Effector memory CD8-positive, alpha-beta T cell (primary cell): Measurements from ENCODE around the gene DOCK2.

Experiments
- ATAC-seq: fragments of 150-1000 bp; cut with Tn5 transposase; replicated peaks from 2 replicates; pipeline ENCODE4 v1.10.0; 2021; ENCODE audit warnings: mild to moderate bottlenecking, moderate library complexity
- DNase-seq, 3 experiments: peaks; one replicate each; pipeline ENCODE4 v3.0.0; 2021
- H3K27ac Mint-ChIP-seq, 2 donors: one replicate each; pipeline ENCODE4 v1.8.0; 2022; ENCODE audit warnings: mild to moderate bottlenecking in 2 of 2, mixed read lengths in 2 of 2, moderate library complexity in 2 of 2
- H3K27me3 Mint-ChIP-seq, 2 donors: one replicate each; pipeline ENCODE4 v1.8.0; 2022; ENCODE audit warnings: mixed read lengths in 2 of 2
- H3K36me3 Mint-ChIP-seq: one replicate; pipeline ENCODE4 v1.8.0; 2022; ENCODE audit warnings: mild to moderate bottlenecking, moderate library complexity, mixed read lengths; ENCODE audit not compliant: insufficient read depth
- H3K4me1 Mint-ChIP-seq, 2 donors: one replicate each; pipeline ENCODE4 v1.8.0; 2022; ENCODE audit warnings: low read depth in 2 of 2, mixed read lengths in 2 of 2
- H3K4me3 Mint-ChIP-seq, 2 donors: one replicate each; pipeline ENCODE4 v1.8.0; 2022; ENCODE audit warnings: mild to moderate bottlenecking in 2 of 2, mixed read lengths in 2 of 2, moderate library complexity in 2 of 2
- H3K9me3 Mint-ChIP-seq, 2 donors: one replicate each; pipeline ENCODE4 v1.8.0; 2022; ENCODE audit warnings: mixed read lengths in 2 of 2

The DOCK2 gene

GRCh38 chr5:170055606-170056005 lies 418.5 kb downstream of the DOCK2 start:
- Mint-ChIP-seq H3K27ac (peak overlapping the region in 1 of 2 donors; percentile 44), H3K4me1 (peaks cover 0 to 9% of the 10 kb centered on the region in 2 donors), H3K4me3 (no peak overlapping the region), H3K27me3 (no peaks in the 10 kb centered on the region), H3K9me3 (peaks cover 0 to 2% of the 10 kb centered on the region in 2 donors), H3K36me3 (peaks cover 44% of the 10 kb centered on the region)
- no peak for ATAC-seq
- DNase-seq = no peak

- Mint-ChIP-seq H3K27ac (no peak overlapping the region), H3K9me3 (peaks cover 0 to 2% of the 10 kb centered on the region in 2 donors), H3K36me3 (peaks cover 42% of the 10 kb centered on the region), H3K4me3 (no peak overlapping the region), H3K27me3 (no peaks in the 10 kb centered on the region), H3K4me1 (peaks cover 0 to 3% of the 10 kb centered on the region in 2 donors)
- ATAC-seq (no peak), DNase-seq (no peak)
These were observed 419.6 kb downstream of the DOCK2 start for GRCh38 chr5:170056561-170057267.

GRCh38 chr5:170057311-170057710 lies 420.2 kb downstream of the DOCK2 start:
- Mint-ChIP-seq H3K9me3 (peaks cover 0 to 2% of the 10 kb centered on the region in 2 donors), H3K36me3 (peaks cover 41% of the 10 kb centered on the region), H3K27me3 (no peaks in the 10 kb centered on the region), H3K27ac (peak overlapping the region in 1 of 2 donors; percentile 35), H3K4me1 (no peaks in the 10 kb centered on the region), H3K4me3 (no peak overlapping the region)
- DNase-seq = no peak
- no peak for ATAC-seq

GRCh38 chr5:170059221-170059620 lies 422.1 kb downstream of the DOCK2 start:
- Mint-ChIP-seq H3K4me1 (no peaks in the 10 kb centered on the region), H3K27me3 (no peaks in the 10 kb centered on the region), H3K27ac (no peak overlapping the region), H3K9me3 (peaks cover 0 to 2% of the 10 kb centered on the region in 2 donors), H3K4me3 (no peak overlapping the region), H3K36me3 (peaks cover 39% of the 10 kb centered on the region)
- DNase-seq (no peak), ATAC-seq (no peak)

GRCh38 chr5:170067152-170067551 lies 430.1 kb downstream of the DOCK2 start:
- H3K27me3 Mint-ChIP-seq = no peaks in the 10 kb centered on the region
- H3K36me3 Mint-ChIP-seq = peaks cover 40% of the 10 kb centered on the region
- no peak for ATAC-seq
- H3K27ac Mint-ChIP-seq = peak overlapping the region in 1 of 2 donors; percentile 44
- no peaks in the 10 kb centered on the region for H3K9me3 Mint-ChIP-seq
- no peaks in the 10 kb centered on the region for H3K4me1 Mint-ChIP-seq
- DNase-seq = no peak
- H3K4me3 Mint-ChIP-seq = no peak overlapping the region

GRCh38 chr5:170067574-170068170 lies 430.6 kb downstream of the DOCK2 start:
- H3K4me3 Mint-ChIP-seq = no peak overlapping the region
- DNase-seq (no peak), ATAC-seq (no peak)
- H3K4me1 Mint-ChIP-seq = no peaks in the 10 kb centered on the region
- no peaks in the 10 kb centered on the region for H3K27me3 Mint-ChIP-seq
- H3K27ac Mint-ChIP-seq = no peak overlapping the region
- H3K9me3 Mint-ChIP-seq = no peaks in the 10 kb centered on the region
- H3K36me3 Mint-ChIP-seq = peaks cover 40% of the 10 kb centered on the region

GRCh38 chr5:170069512-170069911 lies 432.4 kb downstream of the DOCK2 start:
- no peak for ATAC-seq
- Mint-ChIP-seq H3K4me3 (no peak overlapping the region), H3K36me3 (peaks cover 39% of the 10 kb centered on the region), H3K27me3 (no peaks in the 10 kb centered on the region), H3K4me1 (no peaks in the 10 kb centered on the region), H3K27ac (peak overlapping the region in 1 of 2 donors; percentile 62), H3K9me3 (no peaks in the 10 kb centered on the region)
- DNase-seq = no peak

- ATAC-seq (no peak), DNase-seq (no peak)
- H3K36me3 Mint-ChIP-seq = peaks cover 48% of the 10 kb centered on the region
- peak overlapping the region; percentile 9 to 33 for H3K27ac Mint-ChIP-seq
- no peaks in the 10 kb centered on the region for H3K27me3 Mint-ChIP-seq
- no peak overlapping the region for H3K4me3 Mint-ChIP-seq
- no peaks in the 10 kb centered on the region for H3K4me1 Mint-ChIP-seq
- H3K9me3 Mint-ChIP-seq = no peaks in the 10 kb centered on the region
These were observed 433.7 kb downstream of the DOCK2 start for GRCh38 chr5:170070556-170071412.

GRCh38 chr5:170071748-170072147 lies 434.7 kb downstream of the DOCK2 start:
- Mint-ChIP-seq H3K9me3 (no peaks in the 10 kb centered on the region), H3K4me3 (no peak overlapping the region), H3K27me3 (no peaks in the 10 kb centered on the region), H3K4me1 (no peaks in the 10 kb centered on the region), H3K27ac (peak overlapping the region in 1 of 2 donors; percentile 33), H3K36me3 (peaks cover 51% of the 10 kb centered on the region)
- no peak for DNase-seq
- ATAC-seq = no peak

- H3K9me3 Mint-ChIP-seq = no peaks in the 10 kb centered on the region
- H3K4me1 Mint-ChIP-seq = no peaks in the 10 kb centered on the region
- DNase-seq = no peak
- no peaks in the 10 kb centered on the region for H3K27me3 Mint-ChIP-seq
- peaks cover 49% of the 10 kb centered on the region for H3K36me3 Mint-ChIP-seq
- ATAC-seq = no peak
- no peak overlapping the region for H3K4me3 Mint-ChIP-seq
- H3K27ac Mint-ChIP-seq = peak overlapping the region; percentile 2 to 57
These were observed 438.6 kb downstream of the DOCK2 start for GRCh38 chr5:170075696-170076095.

GRCh38 chr5:170076211-170076610 lies 439.1 kb downstream of the DOCK2 start:
- no peak for DNase-seq
- no peaks in the 10 kb centered on the region for H3K27me3 Mint-ChIP-seq
- no peaks in the 10 kb centered on the region for H3K9me3 Mint-ChIP-seq
- no peak for ATAC-seq
- H3K36me3 Mint-ChIP-seq = peaks cover 52% of the 10 kb centered on the region
- H3K4me3 Mint-ChIP-seq = no peak overlapping the region
- H3K4me1 Mint-ChIP-seq = no peaks in the 10 kb centered on the region
- peak overlapping the region in 1 of 2 donors; percentile 57 for H3K27ac Mint-ChIP-seq

GRCh38 chr5:170076739-170077138 lies 439.7 kb downstream of the DOCK2 start:
- no peak overlapping the region for H3K27ac Mint-ChIP-seq
- no peaks in the 10 kb centered on the region for H3K4me1 Mint-ChIP-seq
- no peak overlapping the region for H3K4me3 Mint-ChIP-seq
- H3K36me3 Mint-ChIP-seq = peaks cover 56% of the 10 kb centered on the region
- no peaks in the 10 kb centered on the region for H3K9me3 Mint-ChIP-seq
- H3K27me3 Mint-ChIP-seq = no peaks in the 10 kb centered on the region
- ATAC-seq = no peak
- no peak for DNase-seq

GRCh38 chr5:170077526-170077925 lies 440.5 kb downstream of the DOCK2 start:
- H3K27me3 Mint-ChIP-seq = no peaks in the 10 kb centered on the region

More at GRCh38 chr5:170077526-170077925, 440.5 kb downstream of the DOCK2 start:
- Mint-ChIP-seq H3K27ac (peak overlapping the region in 1 of 2 donors; percentile 39), H3K36me3 (peaks cover 62% of the 10 kb centered on the region), H3K9me3 (no peaks in the 10 kb centered on the region), H3K4me3 (no peak overlapping the region), H3K4me1 (no peaks in the 10 kb centered on the region)
- ATAC-seq (no peak), DNase-seq (no peak)
